NCI-H2107 (cell line): ENCODE measurements around the gene BABAM2.

ENCODE experiments used
- DNase-seq: peaks from one replicate; lab custom pipeline; 2025; lab: John Stamatoyannopoulos, UW

The BABAM2 gene

DNA sequence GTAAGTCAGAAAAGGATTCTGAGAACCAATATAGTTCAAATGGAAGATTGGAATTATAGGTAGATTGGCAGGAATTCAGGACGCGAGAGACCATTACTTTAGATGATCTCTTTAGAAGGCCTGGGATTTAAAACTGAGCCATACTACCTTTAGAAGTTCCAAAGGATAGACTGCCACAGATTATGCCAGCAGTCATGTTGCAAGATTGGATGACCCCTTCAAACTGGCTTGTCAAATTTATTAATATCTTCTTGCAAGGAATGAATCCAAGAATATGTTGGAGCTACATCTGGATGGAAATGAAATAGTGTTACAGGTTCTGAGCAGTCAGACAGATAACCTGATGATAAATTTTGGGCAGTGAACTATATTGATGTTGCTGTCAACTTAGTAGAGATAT is 22.0 kb downstream of the BABAM2 start:
- DNase-seq: no peak

DNA sequence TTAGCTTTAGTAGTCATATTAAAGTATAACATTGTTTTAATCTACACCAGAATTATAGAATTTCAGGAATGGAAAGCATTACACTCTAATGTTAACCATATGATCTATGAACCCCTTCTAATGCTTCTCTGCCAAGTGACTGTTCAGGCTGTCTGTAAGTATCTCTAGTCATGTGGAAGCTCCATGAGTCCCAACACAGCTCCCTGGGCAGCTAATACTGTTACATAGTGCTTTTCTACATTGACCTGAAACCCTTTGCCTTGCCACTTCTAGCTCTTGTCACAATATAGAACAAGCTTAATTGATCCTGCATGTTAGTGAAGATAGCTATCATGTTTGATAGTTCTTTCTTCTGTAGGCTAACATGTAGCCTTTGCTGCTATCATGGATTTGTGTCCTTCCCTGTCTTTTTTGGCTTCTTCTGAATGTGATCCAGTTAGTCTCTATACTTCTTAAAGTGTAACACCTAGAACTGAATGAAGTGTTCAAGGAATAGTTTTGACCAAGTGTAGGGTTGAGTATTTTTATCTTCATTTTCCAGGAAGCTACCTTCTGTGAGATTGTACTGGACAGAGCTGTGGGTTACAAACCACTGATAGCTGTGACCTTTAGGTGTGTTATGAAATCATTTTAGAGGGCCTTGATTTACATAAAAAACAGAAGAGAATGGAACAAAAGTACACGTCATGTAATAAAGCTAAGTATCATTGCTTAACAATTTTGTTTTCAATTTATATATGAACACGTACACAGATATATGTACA is 23.7 kb downstream of the BABAM2 start:
- DNase-seq: no peak

GRCh38 chr2:27914805-27915175 is 24.3 kb downstream of the BABAM2 start:
- DNase-seq: no peak

- no peak for DNase-seq
These were observed 24.7 kb downstream of the BABAM2 start for GRCh38 chr2:27915191-27915590.

DNA sequence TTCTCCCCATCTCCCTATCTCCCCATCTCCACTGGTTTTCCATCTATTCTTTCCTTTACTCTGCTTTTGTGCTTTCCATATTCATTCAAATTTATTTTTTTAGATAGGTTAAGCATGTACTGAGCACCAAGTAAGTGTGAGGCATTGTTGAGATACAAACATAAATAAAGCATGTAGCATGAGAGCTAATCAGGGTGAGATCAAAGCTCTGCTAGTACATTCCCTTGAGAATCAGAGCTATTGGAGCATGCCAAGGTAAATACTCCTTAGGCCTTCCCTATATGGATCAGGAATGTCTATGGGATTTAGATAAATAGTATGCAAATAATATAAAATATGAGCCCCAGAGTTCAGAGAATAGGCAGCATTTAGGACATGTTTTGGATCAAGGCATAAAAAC is 25.3 kb downstream of the BABAM2 start:
- no peak for DNase-seq

GRCh38 chr2:27916293-27916995 is 25.9 kb downstream of the BABAM2 start:
- no peak for DNase-seq

DNA sequence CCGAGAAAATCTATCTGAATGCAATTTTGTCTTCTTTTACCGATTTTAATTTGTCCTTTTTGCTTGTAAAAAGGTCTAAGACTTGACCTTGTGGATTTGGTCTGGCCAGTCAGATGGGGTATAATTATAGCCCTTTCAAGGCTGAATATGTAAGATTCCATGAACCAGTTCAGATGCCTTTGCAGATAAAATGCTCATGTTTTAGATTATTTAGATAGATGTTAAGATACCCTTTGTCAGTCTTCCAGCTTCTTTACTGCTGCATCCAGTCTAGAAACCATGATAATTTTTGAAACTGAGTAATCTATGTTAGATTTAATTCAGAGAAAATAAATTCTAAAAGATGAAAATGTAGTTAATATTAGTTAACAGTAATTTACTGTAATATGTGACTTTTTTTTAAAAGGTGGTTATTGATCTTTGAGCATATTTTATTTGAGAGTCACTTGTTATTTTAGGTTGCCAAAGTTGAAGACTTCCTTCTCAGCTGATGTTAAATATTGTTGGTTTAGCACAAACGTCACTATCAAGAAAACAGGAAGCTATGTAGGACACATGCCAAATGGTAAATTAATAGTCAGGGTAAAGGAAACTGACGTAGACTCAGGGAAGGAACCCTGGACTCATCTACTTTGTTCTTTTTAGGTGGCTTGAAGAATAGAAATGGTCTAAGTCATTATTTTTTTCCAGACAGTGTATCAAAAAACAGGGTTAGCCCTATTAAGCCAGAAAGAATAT is 29.8 kb downstream of the BABAM2 start:
- DNase-seq: no peak

- DNase-seq: no peak
These were observed 30.9 kb downstream of the BABAM2 start for GRCh38 chr2:27921424-27921823.

DNA sequence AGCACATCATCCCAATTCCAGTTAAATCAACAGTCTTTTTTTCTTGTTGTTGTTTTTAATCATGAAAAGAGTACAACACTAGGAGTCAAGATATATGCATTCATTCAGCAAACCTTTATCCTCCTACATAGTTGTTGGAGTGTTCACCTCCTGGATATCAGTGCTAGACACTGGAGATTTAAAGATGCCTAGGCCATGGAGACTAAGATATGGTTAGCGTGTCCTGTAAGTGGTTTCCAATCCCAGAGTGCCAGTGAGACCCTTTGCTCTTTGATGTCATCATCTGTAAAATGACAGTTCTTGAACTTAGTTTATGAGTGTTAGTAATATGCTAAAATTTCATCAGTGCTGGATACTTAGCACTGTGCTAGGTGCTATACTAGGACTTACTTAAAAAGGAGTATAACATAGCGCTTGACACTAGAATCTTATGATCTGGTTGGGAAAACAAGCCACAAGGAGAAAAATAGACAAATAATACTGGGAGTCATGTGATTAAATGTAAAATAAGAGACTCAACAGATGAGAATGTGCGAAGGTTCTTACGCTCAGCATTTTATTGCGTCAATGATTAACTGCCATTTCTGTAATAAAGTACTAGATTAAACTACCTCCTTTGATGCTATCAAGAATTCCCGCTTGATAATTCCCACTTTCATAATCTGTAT is 31.5 kb downstream of the BABAM2 start:
- DNase-seq: no peak

DNA sequence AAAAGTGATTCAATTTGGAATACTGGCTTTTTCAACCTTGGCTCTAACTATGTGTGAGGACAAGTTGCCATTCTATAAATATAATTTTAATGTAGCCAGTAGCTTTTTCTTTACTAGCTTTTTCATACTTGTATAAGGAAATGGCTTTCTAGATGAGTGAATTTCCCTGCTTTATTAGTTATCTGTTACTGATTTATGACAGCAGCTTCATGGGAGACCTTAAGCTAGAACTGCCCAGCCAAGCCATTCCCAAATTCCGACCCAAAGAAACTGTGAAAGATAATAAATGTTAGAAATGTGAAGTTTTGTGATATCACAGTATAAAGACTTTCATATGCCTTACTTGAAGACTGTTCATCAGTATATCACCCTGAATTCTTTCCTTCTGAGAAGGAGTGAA is 32.3 kb downstream of the BABAM2 start:
- no peak for DNase-seq

DNA sequence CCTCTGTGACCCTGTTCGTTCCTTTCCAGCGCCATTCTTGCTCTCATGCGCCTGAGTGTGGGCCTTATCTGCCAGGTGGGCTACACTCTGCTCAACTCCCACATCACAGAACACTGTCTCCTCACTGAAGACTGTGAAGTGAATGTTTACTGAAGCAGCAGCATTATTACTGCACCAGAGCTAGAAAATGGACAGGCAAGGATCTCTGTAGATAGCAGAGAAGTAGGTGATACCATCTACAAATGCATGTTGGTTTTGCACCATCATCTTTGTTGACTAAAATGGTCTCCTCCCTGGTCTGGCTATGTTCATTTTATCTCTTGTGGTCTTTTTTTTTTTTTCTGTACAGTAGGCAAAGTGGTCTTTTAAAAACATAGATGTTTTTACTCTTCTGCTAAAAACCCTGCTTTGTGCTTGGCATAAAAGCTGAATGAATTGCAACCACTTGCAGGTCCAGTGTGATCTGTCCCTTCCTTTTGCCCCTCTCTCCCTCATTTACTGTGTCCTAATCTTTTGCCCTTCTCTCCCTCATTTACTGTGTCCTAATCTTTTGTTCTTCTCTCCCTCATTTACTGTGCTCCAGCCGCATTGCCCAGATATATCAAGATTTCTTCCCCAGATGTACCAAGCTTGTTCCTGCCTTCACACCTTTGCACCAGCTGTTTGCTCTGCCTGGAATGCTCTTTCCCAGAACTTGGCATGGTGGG is 35.4 kb downstream of the BABAM2 start:
- no peak for DNase-seq

DNA sequence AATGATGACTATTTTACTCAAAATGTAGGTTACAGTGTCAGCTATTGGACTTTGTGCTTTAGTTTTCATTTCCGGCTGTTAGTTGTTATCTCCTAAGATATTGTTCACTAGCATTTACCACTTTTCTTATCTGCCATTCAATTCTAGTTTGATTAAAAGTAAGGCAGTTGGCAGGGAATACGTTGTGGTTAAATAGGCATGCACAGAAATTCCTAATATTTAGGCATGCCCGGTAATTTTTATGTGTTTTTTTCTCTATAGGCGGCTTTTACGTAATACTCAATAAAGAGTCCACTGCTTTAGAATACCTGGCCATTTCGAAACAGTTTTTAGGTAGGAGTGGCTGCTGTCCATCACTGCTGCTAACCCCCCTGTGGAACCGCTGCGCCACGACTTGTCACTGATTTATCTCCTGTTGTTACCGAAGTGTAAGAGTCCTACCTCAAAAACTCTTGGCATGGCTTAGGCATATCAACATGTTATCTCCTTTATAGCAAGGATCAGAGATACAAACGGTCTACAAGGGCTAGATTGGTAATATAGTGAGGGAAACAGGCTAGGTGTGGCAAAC is 39.5 kb downstream of the BABAM2 start:
- no peak for DNase-seq

- no peak for DNase-seq
These were observed 40.9 kb downstream of the BABAM2 start for GRCh38 chr2:27931361-27931950.

- DNase-seq: no peak
These were observed 41.9 kb downstream of the BABAM2 start for GRCh38 chr2:27932396-27932795.

- DNase-seq: no peak
These were observed 44.5 kb downstream of the BABAM2 start for GRCh38 chr2:27935026-27935425.

GRCh38 chr2:27940090-27940671 is 49.7 kb downstream of the BABAM2 start:
- DNase-seq: no peak

GRCh38 chr2:27940982-27941381 is 50.5 kb downstream of the BABAM2 start:
- no peak for DNase-seq

GRCh38 chr2:27942612-27943547 is 52.4 kb downstream of the BABAM2 start:
- no peak for DNase-seq

- DNase-seq: no peak
These were observed 56.1 kb downstream of the BABAM2 start for GRCh38 chr2:27946530-27947060.
